ENCODE results near the gene DNAJB13.

DNAJB13 gene

GRCh38 chr11:73998846-73999575, 48.2 kb downstream of the DNAJB13 start:
- no peaks in the 10 kb centered on the region for H4K20me1 ChIP-seq (ENCODE audit: low read depth, low read length)
- no peaks in the 10 kb centered on the region for H3K27me3 ChIP-seq (ENCODE audit: low read length)
- TF ChIP-seq CTCF (IDR thresholded peaks at IDR 0.05; ENCODE audit: insufficient read depth, low read length, poor library complexity, severe bottlenecking) (no peak), EZH2phosphoT487 (conservative IDR thresholded peaks at IDR 0.05; ENCODE audit: low read length) (no peak)
- no peak overlapping the region for H3K27ac ChIP-seq (ENCODE audit: low read depth, low read length)
- H3K4me3 ChIP-seq (ENCODE audit: insufficient read depth, low read length, poor library complexity, severe bottlenecking) = no peak overlapping the region
- H3K9me2 ChIP-seq (replicated peaks; ENCODE audit: insufficient read depth, low read length) = no peaks in the 10 kb centered on the region
- H3K9ac ChIP-seq (ENCODE audit: low read length) = no peak overlapping the region
- H3F3A ChIP-seq (ENCODE audit: insufficient read depth) = 0 out of 2 replicates have a peak, but pooled peaks cover 4% of the 10 kb centered on the region
- H3K36me3 ChIP-seq (ENCODE audit: low read length) = no peaks in the 10 kb centered on the region
- no peaks in the 10 kb centered on the region for H3K79me2 ChIP-seq (ENCODE audit: insufficient read depth, low read length)
- no peaks in the 10 kb centered on the region for H3K9me3 ChIP-seq (ENCODE audit: insufficient read depth, low read length)
- H2AFZ ChIP-seq (ENCODE audit: low read depth, low read length, severe bottlenecking) = no peak overlapping the region
- H3K4me2 ChIP-seq (ENCODE audit: low read depth, low read length, poor library complexity, severe bottlenecking) = no peak overlapping the region

DNA sequence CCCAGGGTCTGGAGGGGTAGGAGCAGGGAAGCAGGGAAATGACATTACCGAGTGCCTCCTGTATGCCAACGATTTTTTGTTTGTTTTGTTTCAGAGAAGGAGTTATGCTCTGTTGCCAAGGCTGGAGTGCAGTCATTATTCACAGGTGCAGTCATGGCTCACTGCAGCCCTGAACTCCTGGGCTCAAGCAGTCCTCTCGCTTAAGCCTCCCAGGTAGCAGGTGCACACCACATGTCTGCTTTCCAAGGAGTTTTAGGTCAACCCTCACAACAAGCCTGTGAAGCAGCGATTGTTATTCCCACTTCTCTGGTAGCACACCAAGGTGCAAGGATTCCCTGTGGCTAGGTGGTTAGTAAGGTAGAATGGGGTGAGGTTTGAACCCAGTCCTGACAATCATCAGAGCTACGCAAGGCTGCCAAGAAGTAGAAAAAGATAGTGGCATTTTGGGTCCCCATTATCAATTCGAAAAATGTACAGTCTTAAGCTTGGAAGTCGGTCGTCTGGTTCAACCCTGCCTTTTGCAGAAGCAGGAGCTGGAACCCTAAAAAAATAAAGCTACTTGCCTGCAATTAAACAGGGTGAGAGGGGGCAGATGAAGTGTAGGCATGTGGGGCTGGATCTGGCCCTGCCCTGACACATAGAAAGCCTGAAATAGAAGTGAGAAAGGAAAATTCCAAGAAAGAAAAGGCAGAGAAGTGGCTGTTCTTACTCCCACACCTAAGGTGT, 48.9 kb downstream of the DNAJB13 start:
- Histone ChIP-seq H3F3A (ENCODE audit: insufficient read depth) (0 out of 2 replicates have a peak, but pooled peaks cover 4% of the 10 kb centered on the region), H3K4me2 (ENCODE audit: low read depth, low read length, poor library complexity, severe bottlenecking) (no peak overlapping the region), H3K9me3 (ENCODE audit: insufficient read depth, low read length) (no peaks in the 10 kb centered on the region), H3K27ac (ENCODE audit: low read depth, low read length) (no peak overlapping the region), H4K20me1 (ENCODE audit: low read depth, low read length) (no peaks in the 10 kb centered on the region), H3K9ac (ENCODE audit: low read length) (no peak overlapping the region), H3K36me3 (ENCODE audit: low read length) (no peaks in the 10 kb centered on the region), H3K79me2 (ENCODE audit: insufficient read depth, low read length) (no peaks in the 10 kb centered on the region), H2AFZ (ENCODE audit: low read depth, low read length, severe bottlenecking) (no peak overlapping the region), H3K27me3 (ENCODE audit: low read length) (no peaks in the 10 kb centered on the region), H3K4me3 (ENCODE audit: insufficient read depth, low read length, poor library complexity, severe bottlenecking) (no peak overlapping the region), H3K9me2 (replicated peaks; ENCODE audit: insufficient read depth, low read length) (no peaks in the 10 kb centered on the region)
- TF ChIP-seq EZH2phosphoT487 (conservative IDR thresholded peaks at IDR 0.05; ENCODE audit: low read length) = no peak
- no peak for TF ChIP-seq CTCF (IDR thresholded peaks at IDR 0.05; ENCODE audit: insufficient read depth, low read length, poor library complexity, severe bottlenecking)

DNA sequence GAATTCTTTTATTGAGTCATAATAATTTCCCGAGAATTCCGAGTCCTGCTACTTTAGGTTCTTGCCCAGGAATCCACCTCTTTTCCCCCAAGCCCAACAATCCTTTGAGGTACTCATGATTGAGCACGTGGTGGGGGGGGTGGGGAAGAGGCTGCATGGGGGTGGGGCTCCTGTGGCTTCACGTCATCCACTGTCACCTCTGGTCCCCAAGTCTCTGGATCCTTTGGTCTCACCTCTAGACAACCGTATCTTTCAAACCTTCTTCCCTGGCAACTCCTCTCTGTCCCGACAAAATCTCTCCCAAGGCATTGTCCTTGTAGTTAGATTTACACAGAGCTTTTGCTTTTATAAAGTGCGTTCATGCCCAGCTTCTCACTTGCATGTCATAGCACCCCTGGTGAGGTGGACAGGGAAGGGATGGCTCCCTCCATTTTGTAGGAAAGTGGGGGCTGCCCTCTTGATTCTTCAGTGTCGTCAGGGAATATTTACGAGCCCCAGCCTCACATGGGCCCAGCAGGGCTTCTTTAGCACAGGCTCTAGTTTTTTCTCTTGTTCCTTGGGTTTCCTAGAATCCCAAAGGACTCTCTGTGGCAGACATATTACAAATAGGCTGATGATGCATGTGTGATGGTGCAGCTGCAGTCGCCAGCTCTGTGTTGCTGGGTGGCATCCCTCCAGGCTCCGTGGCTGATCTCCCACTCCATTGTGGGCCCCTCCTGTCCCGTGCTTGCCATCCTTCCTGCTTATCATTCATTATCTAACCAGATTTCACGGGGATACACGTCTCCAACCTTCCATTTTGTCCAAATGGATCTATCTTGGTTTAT, 49.7 kb downstream of the DNAJB13 start:
- H3K36me3 ChIP-seq (ENCODE audit: low read length) = no peaks in the 10 kb centered on the region
- H3F3A ChIP-seq (ENCODE audit: insufficient read depth) = 0 out of 2 replicates have a peak, but pooled peaks cover 4% of the 10 kb centered on the region
- H3K79me2 ChIP-seq (ENCODE audit: insufficient read depth, low read length) = no peaks in the 10 kb centered on the region
- H3K9me2 ChIP-seq (replicated peaks; ENCODE audit: insufficient read depth, low read length) = no peaks in the 10 kb centered on the region
- H2AFZ ChIP-seq (ENCODE audit: low read depth, low read length, severe bottlenecking) = no peak overlapping the region
- H3K9ac ChIP-seq (ENCODE audit: low read length) = no peak overlapping the region
- H3K4me2 ChIP-seq (ENCODE audit: low read depth, low read length, poor library complexity, severe bottlenecking) = no peak overlapping the region
- no peak overlapping the region for H3K4me3 ChIP-seq (ENCODE audit: insufficient read depth, low read length, poor library complexity, severe bottlenecking)
- no peaks in the 10 kb centered on the region for H3K9me3 ChIP-seq (ENCODE audit: insufficient read depth, low read length)
- no peaks in the 10 kb centered on the region for H4K20me1 ChIP-seq (ENCODE audit: low read depth, low read length)
- TF ChIP-seq EZH2phosphoT487 (conservative IDR thresholded peaks at IDR 0.05; ENCODE audit: low read length) = no peak
- no peak for TF ChIP-seq CTCF (IDR thresholded peaks at IDR 0.05; ENCODE audit: insufficient read depth, low read length, poor library complexity, severe bottlenecking)
- no peaks in the 10 kb centered on the region for H3K27me3 ChIP-seq (ENCODE audit: low read length)
- no peak overlapping the region for H3K27ac ChIP-seq (ENCODE audit: low read depth, low read length)

Measured in SU-DHL-6 (cell line).